ENCODE data around the gene EFNA2. TPM values are rescaled to one million over a fixed set of nuclear protein-coding genes. Genes with fewer than 3 reads are reported as not detected.

EFNA2 gene
- total and polyA plus RNA-seq, 2 experiments from 2014 or later: 2.7 to 10.3 TPM

- H3K27me3 Mint-ChIP-seq (ENCODE audit: insufficient read depth, low read depth, poor library complexity): peaks cover 43% of the 10 kb centered on the region
- peaks cover 8% of the 10 kb centered on the region for H4K20me1 ChIP-seq (replicated peaks; ENCODE audit: insufficient read depth)
- H3K27me3 ChIP-seq (ENCODE audit: insufficient read depth): peaks cover 6% of the 10 kb centered on the region; the same call in 1 of the 2 replicates
- ATAC-seq: peak; percentile 0; the same call in 2 of the 3 replicates
- H3K4me2 ChIP-seq: peak overlapping the region; percentile 100
- H3K9me2 ChIP-seq (ENCODE audit: insufficient read depth): no peaks in the 10 kb centered on the region
- H3K4me1 ChIP-seq (ENCODE audit: insufficient read depth): peaks cover 58% of the 10 kb centered on the region
- H3K9me3 Mint-ChIP-seq: peaks cover 2% of the 10 kb centered on the region; the same call in 2 of the 3 replicates
- DNase-seq (ENCODE audit: low spot score): peak; percentile 64
- peak; percentile 27; the same call in 1 of the 2 replicates for TF ChIP-seq POLR2AphosphoS5 (IDR thresholded peaks at IDR 0.05; ENCODE audit: low read depth)
- TF ChIP-seq REST (IDR thresholded peaks at IDR 0.05; ENCODE audit: unreplicated experiment): no peak
- H3F3A ChIP-seq (replicated peaks; ENCODE audit: low read depth): peaks cover 55% of the 10 kb centered on the region
- H3K4me3 Mint-ChIP-seq: peak overlapping the region; percentile 66
- H3K27ac ChIP-seq (ENCODE audit: low read depth): 0 out of 2 replicates have a peak overlapping the region, but pooled peaks have one; percentile 50
- peaks cover 62% of the 10 kb centered on the region for H3K4me1 Mint-ChIP-seq
- H3K79me2 ChIP-seq (replicated peaks; ENCODE audit: insufficient read depth): peaks cover 9% of the 10 kb centered on the region
- H2AFZ ChIP-seq: no peak overlapping the region
- H3K4me3 ChIP-seq: peak overlapping the region; percentile 95
- peaks cover 24% of the 10 kb centered on the region for H3K36me3 Mint-ChIP-seq (ENCODE audit: low read depth)
- H3K27ac Mint-ChIP-seq: peak overlapping the region; percentile 52; the same call in 1 of the 2 replicates
- no peaks in the 10 kb centered on the region for H3K36me3 ChIP-seq (ENCODE audit: insufficient read depth)
These were observed 23.0 kb upstream of the EFNA2 start for GRCh38 chr19:1262623-1263123.

- Mint-ChIP-seq H3K4me3 (peak overlapping the region; percentile 66; the same call in 2 of the 3 replicates), H3K36me3 (ENCODE audit: low read depth) (peaks cover 19% of the 10 kb centered on the region), H3K27me3 (ENCODE audit: insufficient read depth, low read depth, poor library complexity) (peaks cover 47% of the 10 kb centered on the region), H3K9me3 (peaks cover 2% of the 10 kb centered on the region; the same call in 2 of the 3 replicates), H3K4me1 (peaks cover 58% of the 10 kb centered on the region), H3K27ac (peak overlapping the region; percentile 40; the same call in 1 of the 2 replicates)
- Histone ChIP-seq H3K27me3 (ENCODE audit: insufficient read depth) (peaks cover 10% of the 10 kb centered on the region; the same call in 1 of the 2 replicates), H3F3A (replicated peaks; ENCODE audit: low read depth) (peaks cover 50% of the 10 kb centered on the region), H3K4me2 (peak overlapping the region; percentile 100), H3K4me1 (ENCODE audit: insufficient read depth) (peaks cover 58% of the 10 kb centered on the region), H3K79me2 (replicated peaks; ENCODE audit: insufficient read depth) (peaks cover 4% of the 10 kb centered on the region; the same call in 1 of the 2 replicates), H3K36me3 (ENCODE audit: insufficient read depth) (no peaks in the 10 kb centered on the region), H3K27ac (ENCODE audit: low read depth) (peak overlapping the region; percentile 50; the same call in 1 of the 2 replicates), H2AFZ (no peak overlapping the region), H3K4me3 (peak overlapping the region; percentile 95; the same call in 1 of the 2 replicates), H3K9me2 (ENCODE audit: insufficient read depth) (no peaks in the 10 kb centered on the region), H4K20me1 (replicated peaks; ENCODE audit: insufficient read depth) (peaks cover 3% of the 10 kb centered on the region)
- DNase-seq (ENCODE audit: low spot score): no peak
- ATAC-seq: no peak
- TF ChIP-seq POLR2AphosphoS5 (IDR thresholded peaks at IDR 0.05; ENCODE audit: low read depth): no peak
- TF ChIP-seq REST (IDR thresholded peaks at IDR 0.05; ENCODE audit: unreplicated experiment): no peak
- no peak for TF ChIP-seq EZH2 (IDR thresholded peaks at IDR 0.05; ENCODE audit: low read depth, unreplicated experiment)
- TF ChIP-seq ZNF331 (CRISPR knock-in tag; IDR thresholded peaks at IDR 0.05; ENCODE audit: low read depth): no peak
- no peak for TF ChIP-seq ZNF462 (CRISPR knock-in tag; IDR thresholded peaks at IDR 0.05)
These were observed 22.5 kb upstream of the EFNA2 start for GRCh38 chr19:1263188-1263587.

Measured in GM23338 (cell line).